GM21717 (cell line): ENCODE measurements around the gene CEP162.
"Not testable (repeated sequence)": the region's sequence is repeated elsewhere in the genome, so short reads cannot be mapped to it uniquely, and the experiment has no call there.

Experiments used
- ATAC-seq: cut with Tn5 transposase; IDR thresholded peaks from one replicate; pipeline ENCODE4 v1.9.1; 2021; ENCODE audit warnings: mild to moderate bottlenecking, moderate library complexity; ENCODE audit not compliant: unreplicated experiment

CEP162 gene

GRCh38 chr6:84164328-84164727, 63.1 kb downstream of the CEP162 start:
- not testable (repeated sequence) for ATAC-seq

- ATAC-seq: no peak
Measured at GRCh38 chr6:84161190-84161589, 66.3 kb downstream of the CEP162 start.

- no peak for ATAC-seq
Measured at GRCh38 chr6:84156306-84156705, 71.1 kb downstream of the CEP162 start.

GRCh38 chr6:84151669-84152068, 75.8 kb downstream of the CEP162 start:
- ATAC-seq: no peak

- ATAC-seq: no peak
Measured at GRCh38 chr6:84150705-84151104, 76.7 kb downstream of the CEP162 start.

- ATAC-seq: no peak
Measured at GRCh38 chr6:84141521-84141920, 85.9 kb downstream of the CEP162 start.

GRCh38 chr6:84139311-84139710, 88.1 kb downstream of the CEP162 start:
- no peak for ATAC-seq

- no peak for ATAC-seq
Measured at GRCh38 chr6:84137989-84138575, 89.4 kb downstream of the CEP162 start.

GRCh38 chr6:84137051-84137375, 90.4 kb downstream of the CEP162 start:
- no peak for ATAC-seq

GRCh38 chr6:84136364-84137050, 90.9 kb downstream of the CEP162 start:
- no peak for ATAC-seq

GRCh38 chr6:84135291-84135690, 92.2 kb downstream of the CEP162 start:
- no peak for ATAC-seq

GRCh38 chr6:84133385-84133784, 94.1 kb downstream of the CEP162 start:
- not testable (repeated sequence) for ATAC-seq

- not testable (repeated sequence) for ATAC-seq
Measured at GRCh38 chr6:84129588-84129987, 97.9 kb downstream of the CEP162 start.

GRCh38 chr6:84123186-84123585, 104.3 kb downstream of the CEP162 start:
- ATAC-seq: no peak

- ATAC-seq: no peak
Measured at GRCh38 chr6:84119277-84119676, 108.2 kb downstream of the CEP162 start.

- no peak for ATAC-seq
Measured at GRCh38 chr6:84118191-84118590, 109.3 kb downstream of the CEP162 start.

- ATAC-seq: not testable (repeated sequence)
Measured at GRCh38 chr6:84114933-84115594, 112.4 kb downstream of the CEP162 start.

GRCh38 chr6:84111351-84111750, 116.1 kb downstream of the CEP162 start:
- ATAC-seq: not testable (repeated sequence)

GRCh38 chr6:84107495-84107894, 119.9 kb downstream of the CEP162 start:
- no peak for ATAC-seq

- not testable (repeated sequence) for ATAC-seq
Measured at GRCh38 chr6:84105215-84105924, 122.1 kb downstream of the CEP162 start.

GRCh38 chr6:84103029-84103428, 124.4 kb downstream of the CEP162 start:
- no peak for ATAC-seq

GRCh38 chr6:84095156-84095555, 132.3 kb downstream of the CEP162 start:
- ATAC-seq: no peak
